GM23248 (cell line): ENCODE measurements around the gene RFX3. TPM values are rescaled to one million over a fixed set of nuclear protein-coding genes. Genes with fewer than 3 reads are reported as not detected.
A peak's percentile ranks its signal among the peaks of the same experiment; 100 is the strongest.

ENCODE experiments used
- DNase-seq: peaks from one replicate; pipeline ENCODE4 v3.0.0-alpha.2; 2015
- H2AFZ ChIP-seq: fragments of 200-600 bp; sonication (generic); 2 replicates; pipeline ENCODE4 v1.6.1; 2016; ENCODE audit warnings: antibody characterized with exemption
- H3F3A ChIP-seq: fragments of 200-600 bp; sonication (generic); 2 replicates; pipeline ENCODE4 v1.6.1; 2016; ENCODE audit warnings: mild to moderate bottlenecking, antibody characterized with exemption, mixed run types; ENCODE audit not compliant: insufficient read depth
- H3K27ac ChIP-seq: fragments of 200-600 bp; sonication (generic); 2 replicates; pipeline ENCODE4 v1.5.1; 2016; ENCODE audit warnings: mild to moderate bottlenecking
- H3K27me3 ChIP-seq: fragments of 200-600 bp; sonication (generic); replicated peaks from 2 replicates; pipeline ENCODE4 v1.6.1; 2016; ENCODE audit warnings: mild to moderate bottlenecking; ENCODE audit not compliant: insufficient read depth
- H3K36me3 ChIP-seq: fragments of 200-600 bp; sonication (generic); 2 replicates; pipeline ENCODE4 v1.6.1; 2016; ENCODE audit warnings: low read depth, mild to moderate bottlenecking
- H3K4me1 ChIP-seq: fragments of 200-600 bp; sonication (generic); 2 replicates; pipeline ENCODE4 v1.6.1; 2016; ENCODE audit warnings: mild to moderate bottlenecking; ENCODE audit not compliant: insufficient read depth
- H3K4me2 ChIP-seq: fragments of 200-600 bp; sonication (generic); one replicate; pipeline ENCODE4 v1.6.1; 2016; ENCODE audit warnings: mild to moderate bottlenecking; ENCODE audit not compliant: unreplicated experiment
- H3K4me3 ChIP-seq: fragments of 200-600 bp; sonication (generic); 2 replicates; pipeline ENCODE4 v1.5.1; 2016; ENCODE audit warnings: mild to moderate bottlenecking
- H3K79me2 ChIP-seq: fragments of 200-600 bp; sonication (generic); 2 replicates; pipeline ENCODE4 v1.6.1; 2016; ENCODE audit warnings: mild to moderate bottlenecking; ENCODE audit not compliant: insufficient read depth
- H3K9ac ChIP-seq: fragments of 200-600 bp; sonication (generic); 2 replicates; pipeline ENCODE4 v1.6.1; 2016; ENCODE audit warnings: mild to moderate bottlenecking
- H3K9me2 ChIP-seq: fragments of 200-600 bp; sonication (generic); 2 replicates; pipeline ENCODE4 v1.6.1; 2016; ENCODE audit warnings: mixed run types, mild to moderate bottlenecking, moderate library complexity; ENCODE audit not compliant: insufficient read depth
- H3K9me3 ChIP-seq: fragments of 200-600 bp; sonication (generic); one replicate; pipeline ENCODE4 v1.6.1; 2017; ENCODE audit warnings: low read depth
- H4K20me1 ChIP-seq: fragments of 200-600 bp; sonication (generic); 2 replicates; pipeline ENCODE4 v1.6.0; 2016; ENCODE audit not compliant: insufficient read depth
- EZH2 ChIP-seq: fragments of 200-600 bp; sonication (generic); IDR thresholded peaks from 2 replicates; pipeline ENCODE4 v1.6.1; 2018; ENCODE audit warnings: antibody characterized with exemption, mild to moderate bottlenecking; ENCODE audit not compliant: insufficient read depth, poor library complexity, severe bottlenecking
- EZH2phosphoT487 ChIP-seq: fragments of 200-600 bp; sonication (generic); IDR thresholded peaks from 2 replicates; pipeline ENCODE4 v1.6.1; 2018; ENCODE audit warnings: antibody characterized with exemption, moderate library complexity, mild to moderate bottlenecking, low read depth; ENCODE audit not compliant: insufficient read depth
- WGBS, 2 experiments: methylation state at CpG; one replicate each; pipeline ENCODE4 v1.1.6; 2015 to 2017; ENCODE audit warnings: low lambda C conversion rate in 2 of 2, low coverage in 1 of 2; ENCODE audit errors: missing lambda C conversion rate in 2 of 2; 5-methylcytosine and 5-hydroxymethylcytosine counted together
- in situ Hi-C: fragments of 300-500 bp; cut with MboI; formaldehyde crosslinking; loops from 2 replicates; pipeline ENCODE4 v1.15.0; 2020
- polyA plus RNA-seq: library from polyadenylated mRNA; unstranded; fragments of >200 nt; fragmentation: Nextera tagmentation; extraction: Ambion mirVana; gene quantifications from 2 replicates; pipeline ENCODE4 v1.2.1, GENCODE V29; 2016
- total RNA-seq: library from RNA; depleted of rRNA; stranded (reverse); fragments of >200 nt; shearing (Covaris generic); gene quantifications from 2 replicates; pipeline ENCODE4 v1.2.3, GENCODE V29; 2014

The RFX3 gene
- total and polyA plus RNA-seq, 2 experiments from 2014 or later, result 0.80 to 1.9 TPM

DNA sequence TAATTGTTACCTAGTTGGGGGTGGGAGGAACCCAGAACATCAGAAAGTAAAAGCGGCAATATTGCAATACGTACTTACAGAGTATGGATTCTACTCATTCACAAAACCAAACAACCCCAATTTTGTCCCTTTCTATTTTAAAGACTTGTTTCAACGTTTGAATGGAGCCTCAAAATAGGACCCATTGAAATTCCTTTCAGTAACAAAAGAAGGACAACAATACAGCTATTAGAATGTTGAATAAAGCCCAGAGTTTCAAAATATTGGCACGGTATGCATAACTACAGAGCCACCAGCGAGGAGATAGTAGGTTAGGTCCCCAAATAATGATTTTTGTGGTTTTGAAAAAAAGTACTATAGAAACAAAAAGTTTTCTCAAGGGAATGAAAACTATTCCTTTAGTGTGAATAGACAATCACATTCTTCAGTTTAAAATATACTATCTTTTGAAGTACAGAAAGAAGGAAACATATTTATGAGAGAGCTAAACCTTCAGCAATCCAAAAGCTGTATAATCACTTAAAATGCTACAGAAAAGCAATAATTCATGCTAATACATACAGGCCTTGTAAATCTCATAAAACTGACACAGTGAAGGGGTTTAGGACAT, 235.5 kb downstream of the RFX3 start:
- Histone ChIP-seq H4K20me1 (no peaks in the 10 kb centered on the region), H3K9me2 (no peaks in the 10 kb centered on the region), H3K9me3 (no peaks in the 10 kb centered on the region), H3K4me2 (no peak overlapping the region), H3K79me2 (no peaks in the 10 kb centered on the region), H3K36me3 (no peaks in the 10 kb centered on the region), H2AFZ (no peak overlapping the region), H3K9ac (no peak overlapping the region), H3K27me3 (no peaks in the 10 kb centered on the region), H3K4me3 (no peak overlapping the region), H3K4me1 (peaks cover 17% of the 10 kb centered on the region; the same call in 1 of the 2 replicates), H3K27ac (no peak overlapping the region), H3F3A (peaks cover 7% of the 10 kb centered on the region)
- no peak for TF ChIP-seq EZH2
- no peak for DNase-seq
- WGBS, 2 experiments, result 78 to 80% methylated on average over 5 of the region's 5 CpGs
- in situ Hi-C loops, result no loop called here

DNA sequence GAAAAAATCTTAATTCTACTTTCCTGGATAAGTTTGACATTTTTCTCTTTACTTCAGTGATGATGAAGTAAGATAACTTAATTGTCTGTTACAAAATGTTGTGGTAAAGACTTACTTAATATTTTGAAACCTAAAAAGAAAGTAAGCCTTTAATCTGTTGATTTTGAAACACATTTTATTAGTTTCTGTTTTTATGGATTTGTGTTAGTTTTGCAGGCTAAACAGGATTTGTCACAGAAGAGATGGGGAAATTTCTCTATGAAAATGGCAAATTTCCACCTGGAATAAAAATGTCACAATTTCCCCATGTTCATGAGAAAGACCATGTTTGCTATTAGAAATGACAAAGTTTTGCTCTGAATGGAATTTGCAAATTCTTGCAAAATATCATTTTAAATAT, 237.1 kb downstream of the RFX3 start:
- peaks cover 11% of the 10 kb centered on the region for H3F3A ChIP-seq
- H3K79me2 ChIP-seq, result no peaks in the 10 kb centered on the region
- no peak overlapping the region for H3K4me3 ChIP-seq

DNA sequence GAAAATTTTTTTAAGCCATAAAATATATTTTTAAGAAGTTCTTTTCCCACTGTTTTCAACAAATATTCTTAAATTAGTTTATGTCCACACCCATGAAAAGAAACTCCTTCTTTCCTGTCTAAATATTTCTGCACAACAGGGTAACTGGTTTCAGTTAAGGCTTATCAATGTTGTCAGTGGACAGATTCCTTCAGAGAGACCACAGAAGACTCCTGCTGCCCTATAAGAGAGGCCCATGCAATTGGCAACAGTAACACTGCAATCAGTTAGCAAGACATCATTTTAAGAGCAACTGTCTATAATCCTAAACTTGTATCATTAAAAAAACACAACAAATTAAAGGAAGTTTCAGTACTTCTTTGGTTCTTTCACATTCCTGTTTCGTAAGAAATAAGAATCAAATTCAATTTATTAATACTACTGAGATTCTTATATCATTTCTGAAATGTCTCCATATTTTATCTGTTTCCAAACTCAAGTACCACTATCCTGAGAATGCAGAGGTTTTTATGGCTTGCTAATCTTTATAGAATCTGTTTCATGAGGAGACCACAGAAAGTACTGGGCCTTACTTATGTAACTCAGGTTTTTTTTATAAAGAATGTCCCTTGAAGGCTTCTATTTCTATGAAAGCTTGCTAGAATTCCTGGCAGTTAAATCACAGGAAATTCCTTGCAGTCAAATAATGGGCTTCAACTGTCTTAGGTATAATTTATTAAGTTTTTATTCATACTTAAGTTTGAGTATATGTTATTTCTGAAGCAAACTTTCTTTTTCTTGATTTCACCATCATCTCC, 240.2 kb downstream of the RFX3 start:
- H3K9me3 ChIP-seq, result no peaks in the 10 kb centered on the region

More for the DNA sequence above, 237.1 kb downstream of the RFX3 start:
- TF ChIP-seq EZH2phosphoT487 (no peak), EZH2 (no peak)
- H3K4me2 ChIP-seq, result no peak overlapping the region
- in situ Hi-C loops, result no loop called here
- H3K4me1 ChIP-seq, result peaks cover 20% of the 10 kb centered on the region; the same call in 1 of the 2 replicates
- H3K27me3 ChIP-seq, result no peaks in the 10 kb centered on the region
- H3K9ac ChIP-seq, result no peak overlapping the region
- DNase-seq, result no peak
- H3K9me3 ChIP-seq, result no peaks in the 10 kb centered on the region
- H3K27ac ChIP-seq, result no peak overlapping the region
- H2AFZ ChIP-seq, result no peak overlapping the region
- 0 out of 2 replicates have a peak, but pooled peaks cover 6% of the 10 kb centered on the region for H3K9me2 ChIP-seq
- H3K36me3 ChIP-seq, result no peaks in the 10 kb centered on the region
- H4K20me1 ChIP-seq, result no peaks in the 10 kb centered on the region

DNA sequence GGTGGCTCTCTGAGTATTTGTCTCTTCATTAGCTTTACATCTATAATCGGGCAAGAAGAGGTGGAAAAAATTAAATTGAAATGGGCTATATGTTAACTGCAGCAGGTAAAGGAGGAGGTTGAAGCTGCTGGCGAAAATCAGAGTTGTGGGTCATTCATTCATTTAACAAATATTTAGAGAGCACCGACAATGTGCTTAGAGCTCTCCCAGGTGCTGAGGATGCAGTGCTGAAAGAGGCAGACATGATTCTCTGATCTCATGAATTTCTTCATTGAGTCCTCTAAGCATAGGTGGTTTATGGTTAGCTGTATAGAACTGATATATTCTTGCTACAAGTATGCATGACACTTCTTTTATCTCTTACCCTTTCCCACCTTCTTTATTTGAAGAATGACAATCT, 243.4 kb downstream of the RFX3 start:
- 69 to 76% methylated on average over 3 of the region's 3 CpGs for WGBS, 2 experiments
- Histone ChIP-seq H3K4me1 (peaks cover 14% of the 10 kb centered on the region; the same call in 1 of the 2 replicates), H3K9me3 (no peaks in the 10 kb centered on the region), H3K9me2 (0 out of 2 replicates have a peak, but pooled peaks cover 6% of the 10 kb centered on the region), H3K9ac (no peak overlapping the region), H3K79me2 (no peaks in the 10 kb centered on the region), H3K4me3 (no peak overlapping the region), H3K4me2 (no peak overlapping the region), H4K20me1 (no peaks in the 10 kb centered on the region), H3K36me3 (no peaks in the 10 kb centered on the region), H3K27me3 (no peaks in the 10 kb centered on the region), H2AFZ (no peak overlapping the region), H3F3A (peaks cover 11% of the 10 kb centered on the region), H3K27ac (no peak overlapping the region)
- no peak for DNase-seq
- in situ Hi-C loops, result no loop called here
- TF ChIP-seq EZH2phosphoT487, result no peak
- no peak for TF ChIP-seq EZH2

More for the DNA sequence above, 240.2 kb downstream of the RFX3 start:
- Histone ChIP-seq H3K4me3 (no peak overlapping the region), H3K4me1 (peaks cover 14% of the 10 kb centered on the region; the same call in 1 of the 2 replicates), H4K20me1 (no peaks in the 10 kb centered on the region), H3F3A (peaks cover 11% of the 10 kb centered on the region), H3K9me2 (0 out of 2 replicates have a peak, but pooled peaks cover 6% of the 10 kb centered on the region), H3K27ac (no peak overlapping the region), H3K36me3 (no peaks in the 10 kb centered on the region), H3K27me3 (no peaks in the 10 kb centered on the region), H3K9ac (no peak overlapping the region), H3K4me2 (peak overlapping the region; percentile 6), H3K79me2 (no peaks in the 10 kb centered on the region), H2AFZ (no peak overlapping the region)
- in situ Hi-C loops, result no loop called here
- no peak for TF ChIP-seq EZH2phosphoT487
- TF ChIP-seq EZH2, result no peak
- DNase-seq, result peak; percentile 18
- 75 to 81% methylated on average over 1 of the region's 1 CpG for WGBS, 2 experiments
